Measurements from ENCODE around the gene SIRT3.

Gene SIRT3

GRCh38 chr11:210122-210802 is 25.9 kb downstream of the SIRT3 start:
- Mint-ChIP-seq H3K4me3 (peak overlapping the region; percentile 93), H3K4me1 (ENCODE audit: low read depth) (peaks cover 14% of the 10 kb centered on the region), H3K9me3 (no peaks in the 10 kb centered on the region), H3K27me3 (ENCODE audit: low read depth) (no peaks in the 10 kb centered on the region), H3K27ac (peak overlapping the region; percentile 67), H3K36me3 (ENCODE audit: low read depth) (peaks cover 45% of the 10 kb centered on the region)
- DNase-seq (ENCODE audit: low spot score), result no peak

GRCh38 chr11:209275-210121 is 26.6 kb downstream of the SIRT3 start:
- no peak for DNase-seq (ENCODE audit: low spot score)
- Mint-ChIP-seq H3K9me3 (no peaks in the 10 kb centered on the region), H3K36me3 (ENCODE audit: low read depth) (peaks cover 41% of the 10 kb centered on the region), H3K27ac (peak overlapping the region; percentile 99), H3K4me3 (peak overlapping the region; percentile 93), H3K27me3 (ENCODE audit: low read depth) (no peaks in the 10 kb centered on the region), H3K4me1 (ENCODE audit: low read depth) (peaks cover 16% of the 10 kb centered on the region)

- H3K27ac Mint-ChIP-seq, result peak overlapping the region; percentile 99
- H3K36me3 Mint-ChIP-seq (ENCODE audit: low read depth), result peaks cover 42% of the 10 kb centered on the region
- peak overlapping the region; percentile 93 for H3K4me3 Mint-ChIP-seq
- H3K27me3 Mint-ChIP-seq (ENCODE audit: low read depth), result no peaks in the 10 kb centered on the region
- peaks cover 17% of the 10 kb centered on the region for H3K4me1 Mint-ChIP-seq (ENCODE audit: low read depth)
- no peak for DNase-seq (ENCODE audit: low spot score)
- H3K9me3 Mint-ChIP-seq, result no peaks in the 10 kb centered on the region
These were observed 27.3 kb downstream of the SIRT3 start for GRCh38 chr11:208917-209260.

GRCh38 chr11:208181-208916 is 27.8 kb downstream of the SIRT3 start:
- no peaks in the 10 kb centered on the region for H3K27me3 Mint-ChIP-seq (ENCODE audit: low read depth)
- DNase-seq (ENCODE audit: low spot score), result peak; percentile 86
- peaks cover 20% of the 10 kb centered on the region for H3K4me1 Mint-ChIP-seq (ENCODE audit: low read depth)
- no peaks in the 10 kb centered on the region for H3K9me3 Mint-ChIP-seq
- peak overlapping the region; percentile 99 for H3K27ac Mint-ChIP-seq
- H3K4me3 Mint-ChIP-seq, result peak overlapping the region; percentile 93
- peaks cover 43% of the 10 kb centered on the region for H3K36me3 Mint-ChIP-seq (ENCODE audit: low read depth)

- Mint-ChIP-seq H3K27ac (peak overlapping the region; percentile 99), H3K4me1 (ENCODE audit: low read depth) (peaks cover 25% of the 10 kb centered on the region), H3K27me3 (ENCODE audit: low read depth) (no peaks in the 10 kb centered on the region), H3K9me3 (no peaks in the 10 kb centered on the region), H3K4me3 (peak overlapping the region; percentile 93), H3K36me3 (ENCODE audit: low read depth) (peaks cover 44% of the 10 kb centered on the region)
- no peak for DNase-seq (ENCODE audit: low spot score)
These were observed 28.3 kb downstream of the SIRT3 start for GRCh38 chr11:207863-208180.

GRCh38 chr11:207208-207862 is 28.8 kb downstream of the SIRT3 start, which contains the start of the genes BET1L and RIC8A:
TSS of gene BET1L (minus strand) at chr11:207399. CDS start at chr11:207321, 78 bp downstream.
TSS of gene RIC8A (plus strand) at chr11:207708. CDS start at chr11:208855, 1,147 bp downstream.
- Mint-ChIP-seq H3K27me3 (ENCODE audit: low read depth) (no peaks in the 10 kb centered on the region), H3K9me3 (no peaks in the 10 kb centered on the region), H3K4me1 (ENCODE audit: low read depth) (peaks cover 28% of the 10 kb centered on the region), H3K36me3 (ENCODE audit: low read depth) (peaks cover 45% of the 10 kb centered on the region), H3K27ac (peak within 1 kb of the TSS; percentile 99), H3K4me3 (peak within 1 kb of the TSS; percentile 93)
- DNase-seq (ENCODE audit: low spot score), result peak; percentile 98

GRCh38 chr11:206526-207207 is 29.5 kb downstream of the SIRT3 start:
- Mint-ChIP-seq H3K4me3 (peak overlapping the region; percentile 93), H3K27ac (peak overlapping the region; percentile 99), H3K4me1 (ENCODE audit: low read depth) (peaks cover 35% of the 10 kb centered on the region), H3K9me3 (no peaks in the 10 kb centered on the region), H3K27me3 (ENCODE audit: low read depth) (no peaks in the 10 kb centered on the region), H3K36me3 (ENCODE audit: low read depth) (peaks cover 42% of the 10 kb centered on the region)
- no peak for DNase-seq (ENCODE audit: low spot score)

GRCh38 chr11:206002-206384 is 30.1 kb downstream of the SIRT3 start:
- Mint-ChIP-seq H3K4me1 (ENCODE audit: low read depth) (peaks cover 37% of the 10 kb centered on the region), H3K36me3 (ENCODE audit: low read depth) (peaks cover 35% of the 10 kb centered on the region), H3K27ac (peak overlapping the region; percentile 99), H3K4me3 (peak overlapping the region; percentile 93), H3K27me3 (ENCODE audit: low read depth) (no peaks in the 10 kb centered on the region), H3K9me3 (no peaks in the 10 kb centered on the region)
- no peak for DNase-seq (ENCODE audit: low spot score)

GRCh38 chr11:205221-206001 is 30.7 kb downstream of the SIRT3 start:
- Mint-ChIP-seq H3K27ac (peak overlapping the region; percentile 7), H3K27me3 (ENCODE audit: low read depth) (no peaks in the 10 kb centered on the region), H3K9me3 (no peaks in the 10 kb centered on the region), H3K36me3 (ENCODE audit: low read depth) (peaks cover 29% of the 10 kb centered on the region), H3K4me3 (peak overlapping the region; percentile 93), H3K4me1 (ENCODE audit: low read depth) (peaks cover 38% of the 10 kb centered on the region)
- no peak for DNase-seq (ENCODE audit: low spot score)

- H3K27ac Mint-ChIP-seq, result no peak overlapping the region
- no peak overlapping the region for H3K4me3 Mint-ChIP-seq
- no peaks in the 10 kb centered on the region for H3K27me3 Mint-ChIP-seq (ENCODE audit: low read depth)
- peaks cover 22% of the 10 kb centered on the region for H3K36me3 Mint-ChIP-seq (ENCODE audit: low read depth)
- DNase-seq (ENCODE audit: low spot score), result no peak
- H3K4me1 Mint-ChIP-seq (ENCODE audit: low read depth), result peaks cover 34% of the 10 kb centered on the region
- no peaks in the 10 kb centered on the region for H3K9me3 Mint-ChIP-seq
These were observed 31.5 kb downstream of the SIRT3 start for GRCh38 chr11:204587-205109.

- Mint-ChIP-seq H3K36me3 (ENCODE audit: low read depth) (peaks cover 20% of the 10 kb centered on the region), H3K27me3 (ENCODE audit: low read depth) (no peaks in the 10 kb centered on the region), H3K4me1 (ENCODE audit: low read depth) (peaks cover 33% of the 10 kb centered on the region), H3K4me3 (no peak overlapping the region), H3K9me3 (no peaks in the 10 kb centered on the region), H3K27ac (no peak overlapping the region)
- no peak for DNase-seq (ENCODE audit: low spot score)
These were observed 32.1 kb downstream of the SIRT3 start for GRCh38 chr11:203945-204586.

Measured in T-helper 2 cell treated with Interferon-gamma antibody and Interleukin-4, amounts not matched to agents 5 μg/mL and 100 μg/mL, for 36 hours (primary cell).